Karpas-422 (cell line): Measurements from ENCODE around the gene CAPRIN1. TPM values are rescaled to one million over a fixed set of nuclear protein-coding genes. Genes with fewer than 3 reads are reported as not detected.

Experiments
- DNase-seq: peaks from one replicate; pipeline ENCODE4 v3.0.0-alpha.2; 2015
- H2AFZ ChIP-seq: fragments of 200-600 bp; sonication (generic); 2 replicates; pipeline ENCODE4 v1.6.1; 2014; ENCODE audit warnings: antibody characterized with exemption, low read length, mixed read lengths
- H3K27ac ChIP-seq: fragments of 200-600 bp; sonication (generic); 2 replicates; pipeline ENCODE4 v1.5.1; 2014; ENCODE audit warnings: mild to moderate bottlenecking, low read length, moderate library complexity
- H3K27me3 ChIP-seq: fragments of 200-600 bp; sonication (generic); 2 replicates; pipeline ENCODE4 v1.6.1; 2014; ENCODE audit warnings: low read length, mixed read lengths
- H3K36me3 ChIP-seq: fragments of 200-600 bp; sonication (generic); 2 replicates; pipeline ENCODE4 v1.6.1; 2014; ENCODE audit warnings: low read length, mixed read lengths; ENCODE audit not compliant: insufficient read depth
- H3K4me1 ChIP-seq: fragments of 200-600 bp; sonication (generic); 2 replicates; pipeline ENCODE4 v1.6.1; 2014; ENCODE audit warnings: mild to moderate bottlenecking, low read length, mixed read lengths
- H3K4me2 ChIP-seq: fragments of 200-600 bp; sonication (generic); 2 replicates; pipeline ENCODE4 v1.6.1; 2014; ENCODE audit warnings: low read length, low read depth, mild to moderate bottlenecking; ENCODE audit not compliant: poor library complexity, severe bottlenecking
- H3K4me3 ChIP-seq: fragments of 200-600 bp; sonication (generic); 2 replicates; pipeline ENCODE4 v1.5.1; 2014; ENCODE audit warnings: mild to moderate bottlenecking, antibody characterized with exemption, low read length, mixed read lengths
- H3K79me2 ChIP-seq: fragments of 200-600 bp; sonication (generic); 2 replicates; pipeline ENCODE4 v1.6.1; 2014; ENCODE audit warnings: mild to moderate bottlenecking, low read length, mixed read lengths
- H3K9ac ChIP-seq: fragments of 200-600 bp; sonication (generic); 2 replicates; pipeline ENCODE4 v1.6.0; 2014; ENCODE audit warnings: low read length
- H3K9me2 ChIP-seq: fragments of 200-600 bp; sonication (generic), shearing (Covaris generic); replicated peaks from 2 replicates; pipeline ENCODE4 v1.6.0; 2014; ENCODE audit warnings: mild to moderate bottlenecking, low read length, moderate library complexity; ENCODE audit not compliant: insufficient read depth
- H3K9me3 ChIP-seq: fragments of 300-700, 200-600 bp; sonication (generic); 2 replicates; pipeline ENCODE4 v1.6.1; 2014; ENCODE audit warnings: low read length, mixed read lengths
- H4K20me1 ChIP-seq: fragments of 200-600 bp; sonication (generic); 2 replicates; pipeline ENCODE4 v1.6.1; 2014; ENCODE audit warnings: mild to moderate bottlenecking, antibody characterized with exemption, low read length, low read depth; ENCODE audit not compliant: insufficient read depth
- total RNA-seq: library from RNA; depleted of rRNA; stranded (reverse); fragments of >200 nt; shearing (Covaris generic); gene quantifications from 2 replicates; pipeline ENCODE4 v1.2.3, GENCODE V29; 2014; ENCODE audit warnings: low replicate concordance

Gene CAPRIN1
- total RNA-seq, 1 experiment from 2014 or later, result 195 TPM

- no peak for DNase-seq
- no peaks in the 10 kb centered on the region for H3K27me3 ChIP-seq
- no peaks in the 10 kb centered on the region for H3K36me3 ChIP-seq
- no peak overlapping the region for H3K4me2 ChIP-seq
- H3K4me3 ChIP-seq, result no peak overlapping the region
- H3K79me2 ChIP-seq, result no peaks in the 10 kb centered on the region
- no peaks in the 10 kb centered on the region for H4K20me1 ChIP-seq
- H3K9me3 ChIP-seq, result peaks cover 7% of the 10 kb centered on the region; the same call in 1 of the 2 replicates
- H3K9ac ChIP-seq, result no peak overlapping the region
- no peak overlapping the region for H3K27ac ChIP-seq
- no peak overlapping the region for H2AFZ ChIP-seq
- no peaks in the 10 kb centered on the region for H3K4me1 ChIP-seq
- H3K9me2 ChIP-seq, result no peaks in the 10 kb centered on the region
Measured at GRCh38 chr11:34026432-34026831, 25.1 kb upstream of the CAPRIN1 start.

GRCh38 chr11:34027516-34028408 lies 23.8 kb upstream of the CAPRIN1 start:
- no peaks in the 10 kb centered on the region for H3K79me2 ChIP-seq
- no peak overlapping the region for H2AFZ ChIP-seq
- H3K9ac ChIP-seq, result no peak overlapping the region

GRCh38 chr11:34028425-34028824 lies 23.1 kb upstream of the CAPRIN1 start:
- H3K4me1 ChIP-seq, result no peaks in the 10 kb centered on the region
- H3K27me3 ChIP-seq, result no peaks in the 10 kb centered on the region
- H3K9me2 ChIP-seq, result no peaks in the 10 kb centered on the region
- H3K4me2 ChIP-seq, result no peak overlapping the region
- DNase-seq, result no peak
- no peaks in the 10 kb centered on the region for H3K9me3 ChIP-seq
- H2AFZ ChIP-seq, result no peak overlapping the region
- no peaks in the 10 kb centered on the region for H3K79me2 ChIP-seq
- H3K27ac ChIP-seq, result no peak overlapping the region
- no peaks in the 10 kb centered on the region for H3K36me3 ChIP-seq
- H3K9ac ChIP-seq, result no peak overlapping the region
- no peaks in the 10 kb centered on the region for H4K20me1 ChIP-seq
- H3K4me3 ChIP-seq, result no peak overlapping the region

More at GRCh38 chr11:34027516-34028408, 23.8 kb upstream of the CAPRIN1 start:
- no peaks in the 10 kb centered on the region for H3K27me3 ChIP-seq
- H3K36me3 ChIP-seq, result no peaks in the 10 kb centered on the region
- no peaks in the 10 kb centered on the region for H3K9me2 ChIP-seq
- no peaks in the 10 kb centered on the region for H3K4me1 ChIP-seq
- no peak overlapping the region for H3K4me3 ChIP-seq
- no peaks in the 10 kb centered on the region for H3K9me3 ChIP-seq
- no peaks in the 10 kb centered on the region for H4K20me1 ChIP-seq
- no peak overlapping the region for H3K27ac ChIP-seq
- no peak overlapping the region for H3K4me2 ChIP-seq
- DNase-seq, result no peak

- Histone ChIP-seq H3K4me3 (no peak overlapping the region), H3K4me1 (no peaks in the 10 kb centered on the region)
Measured at GRCh38 chr11:34029176-34029575, 22.4 kb upstream of the CAPRIN1 start.

GRCh38 chr11:34030382-34030781 lies 21.1 kb upstream of the CAPRIN1 start:
- H3K9me3 ChIP-seq, result no peaks in the 10 kb centered on the region
- no peaks in the 10 kb centered on the region for H3K79me2 ChIP-seq
- no peaks in the 10 kb centered on the region for H3K36me3 ChIP-seq
- no peak overlapping the region for H2AFZ ChIP-seq
- DNase-seq, result no peak
- H3K4me1 ChIP-seq, result no peaks in the 10 kb centered on the region
- no peaks in the 10 kb centered on the region for H4K20me1 ChIP-seq
- H3K9me2 ChIP-seq, result no peaks in the 10 kb centered on the region
- no peak overlapping the region for H3K9ac ChIP-seq
- H3K4me3 ChIP-seq, result no peak overlapping the region
- H3K4me2 ChIP-seq, result no peak overlapping the region
- H3K27me3 ChIP-seq, result no peaks in the 10 kb centered on the region
- no peak overlapping the region for H3K27ac ChIP-seq

More at GRCh38 chr11:34029176-34029575, 22.4 kb upstream of the CAPRIN1 start:
- Histone ChIP-seq H3K4me2 (no peak overlapping the region), H3K27me3 (no peaks in the 10 kb centered on the region), H3K9me2 (no peaks in the 10 kb centered on the region), H3K79me2 (no peaks in the 10 kb centered on the region), H3K36me3 (no peaks in the 10 kb centered on the region), H4K20me1 (no peaks in the 10 kb centered on the region), H2AFZ (no peak overlapping the region), H3K9me3 (no peaks in the 10 kb centered on the region), H3K27ac (no peak overlapping the region), H3K9ac (no peak overlapping the region)
- no peak for DNase-seq

- H2AFZ ChIP-seq, result no peak overlapping the region
- DNase-seq, result no peak
- H3K4me1 ChIP-seq, result peaks cover 3% of the 10 kb centered on the region; the same call in 1 of the 2 replicates
- H4K20me1 ChIP-seq, result no peaks in the 10 kb centered on the region
- no peak overlapping the region for H3K27ac ChIP-seq
- H3K36me3 ChIP-seq, result no peaks in the 10 kb centered on the region
- H3K9me2 ChIP-seq, result no peaks in the 10 kb centered on the region
- no peaks in the 10 kb centered on the region for H3K9me3 ChIP-seq
- no peak overlapping the region for H3K4me2 ChIP-seq
- H3K4me3 ChIP-seq, result no peak overlapping the region
- no peaks in the 10 kb centered on the region for H3K79me2 ChIP-seq
- H3K27me3 ChIP-seq, result no peaks in the 10 kb centered on the region
- H3K9ac ChIP-seq, result no peak overlapping the region
Measured at GRCh38 chr11:34033399-34033798, 18.1 kb upstream of the CAPRIN1 start.

- no peak for DNase-seq
- H3K27me3 ChIP-seq, result no peaks in the 10 kb centered on the region
- no peaks in the 10 kb centered on the region for H3K9me2 ChIP-seq
- no peaks in the 10 kb centered on the region for H3K79me2 ChIP-seq
- H3K36me3 ChIP-seq, result no peaks in the 10 kb centered on the region
- H3K9ac ChIP-seq, result no peak overlapping the region
- H3K4me3 ChIP-seq, result no peak overlapping the region
- H3K4me1 ChIP-seq, result peaks cover 3% of the 10 kb centered on the region; the same call in 1 of the 2 replicates
- H4K20me1 ChIP-seq, result no peaks in the 10 kb centered on the region
- H3K9me3 ChIP-seq, result no peaks in the 10 kb centered on the region
- H3K27ac ChIP-seq, result no peak overlapping the region
- H2AFZ ChIP-seq, result no peak overlapping the region
- H3K4me2 ChIP-seq, result no peak overlapping the region
Measured at GRCh38 chr11:34034053-34034452, 17.5 kb upstream of the CAPRIN1 start.

- no peaks in the 10 kb centered on the region for H3K36me3 ChIP-seq
- no peaks in the 10 kb centered on the region for H4K20me1 ChIP-seq
- H2AFZ ChIP-seq, result no peak overlapping the region
- no peak for DNase-seq
- H3K9ac ChIP-seq, result no peak overlapping the region
- no peaks in the 10 kb centered on the region for H3K9me2 ChIP-seq
- H3K27ac ChIP-seq, result no peak overlapping the region
- peaks cover 3% of the 10 kb centered on the region; the same call in 1 of the 2 replicates for H3K4me1 ChIP-seq
- no peaks in the 10 kb centered on the region for H3K79me2 ChIP-seq
- no peak overlapping the region for H3K4me3 ChIP-seq
- no peaks in the 10 kb centered on the region for H3K27me3 ChIP-seq
- no peak overlapping the region for H3K4me2 ChIP-seq
- no peaks in the 10 kb centered on the region for H3K9me3 ChIP-seq
Measured at GRCh38 chr11:34036456-34036855, 15.1 kb upstream of the CAPRIN1 start.
